ENCODE results near the gene RIPOR3.

- TF ChIP-seq CTCF (IDR thresholded peaks at IDR 0.05) = no peak
- no peak for TF ChIP-seq POLR2A (IDR thresholded peaks at IDR 0.05)
These were observed 19.7 kb downstream of the RIPOR3 start for GRCh38 chr20:50671626-50672025.
